Activated CD4-positive, alpha-beta T cell treated with anti-CD3 and anti-CD28 coated beads for 36 hours (primary cell): ENCODE measurements around the gene LBR. TPM values are rescaled to one million over a fixed set of nuclear protein-coding genes. Genes with fewer than 3 reads are reported as not detected.
A peak's percentile ranks its signal among the peaks of the same experiment; 100 is the strongest.
"Not testable (repeated sequence)": the region's sequence is repeated elsewhere in the genome, so short reads cannot be mapped to it uniquely, and the experiment has no call there.

Source experiments
- ATAC-seq: fragments of 200-7000 bp; cut with Tn5 transposase; one replicate; pipeline ENCODE4 v1.10.0; 2021; ENCODE audit warnings: mild to moderate bottlenecking, moderate library complexity
- CTCF ChIA-PET: fragments of 350-600 bp; sonication (Branson Sonifier 250); formaldehyde crosslinking; loops from one replicate; lab custom pipeline; 2021; ENCODE audit warnings: antibody characterized with exemption; lab: Charles Lee
- POLR2A ChIA-PET: fragments of 350-600 bp; sonication (Branson Sonifier 250); formaldehyde crosslinking; loops from one replicate; lab custom pipeline; 2021; ENCODE audit warnings: antibody characterized with exemption, inconsistent platforms; lab: Charles Lee
- DNase-seq: peaks from one replicate; pipeline ENCODE4 v3.0.0-alpha.2; 2020
- H3K27ac Mint-ChIP-seq: one replicate; pipeline ENCODE4 v1.8.0; 2021; ENCODE audit warnings: mixed read lengths
- H3K27me3 Mint-ChIP-seq: one replicate; pipeline ENCODE4 v1.8.0; 2021; ENCODE audit warnings: mixed read lengths
- H3K36me3 Mint-ChIP-seq: one replicate; pipeline ENCODE4 v1.8.0; 2021; ENCODE audit warnings: low read depth, mixed read lengths
- H3K4me1 Mint-ChIP-seq: one replicate; pipeline ENCODE4 v1.8.0; 2021; ENCODE audit warnings: mixed read lengths
- H3K4me3 Mint-ChIP-seq: one replicate; pipeline ENCODE4 v1.8.0; 2021; ENCODE audit warnings: mild to moderate bottlenecking, moderate library complexity, mixed read lengths
- H3K9me3 Mint-ChIP-seq: one replicate; pipeline ENCODE4 v1.8.0; 2021; ENCODE audit warnings: low read depth, mixed read lengths
- intact Hi-C, 2 experiments: fragments of 100-400 bp; cut with DNase I in 1 of 2; cut with micrococcal nuclease in 1 of 2; formaldehyde crosslinking; loops; one replicate each; pipeline versions ENCODE4 v1.14.2 to v1.15.1; 2022 to 2024; cut with DNase I, micrococcal nuclease
- total RNA-seq, 2 experiments: library from RNA; stranded (reverse); gene quantifications; one replicate each; pipeline ENCODE4 v1.2.3, GENCODE V29; 2021

LBR gene
- total RNA-seq, result 100 to 1,000 TPM; 136 to 194 TPM

DNA sequence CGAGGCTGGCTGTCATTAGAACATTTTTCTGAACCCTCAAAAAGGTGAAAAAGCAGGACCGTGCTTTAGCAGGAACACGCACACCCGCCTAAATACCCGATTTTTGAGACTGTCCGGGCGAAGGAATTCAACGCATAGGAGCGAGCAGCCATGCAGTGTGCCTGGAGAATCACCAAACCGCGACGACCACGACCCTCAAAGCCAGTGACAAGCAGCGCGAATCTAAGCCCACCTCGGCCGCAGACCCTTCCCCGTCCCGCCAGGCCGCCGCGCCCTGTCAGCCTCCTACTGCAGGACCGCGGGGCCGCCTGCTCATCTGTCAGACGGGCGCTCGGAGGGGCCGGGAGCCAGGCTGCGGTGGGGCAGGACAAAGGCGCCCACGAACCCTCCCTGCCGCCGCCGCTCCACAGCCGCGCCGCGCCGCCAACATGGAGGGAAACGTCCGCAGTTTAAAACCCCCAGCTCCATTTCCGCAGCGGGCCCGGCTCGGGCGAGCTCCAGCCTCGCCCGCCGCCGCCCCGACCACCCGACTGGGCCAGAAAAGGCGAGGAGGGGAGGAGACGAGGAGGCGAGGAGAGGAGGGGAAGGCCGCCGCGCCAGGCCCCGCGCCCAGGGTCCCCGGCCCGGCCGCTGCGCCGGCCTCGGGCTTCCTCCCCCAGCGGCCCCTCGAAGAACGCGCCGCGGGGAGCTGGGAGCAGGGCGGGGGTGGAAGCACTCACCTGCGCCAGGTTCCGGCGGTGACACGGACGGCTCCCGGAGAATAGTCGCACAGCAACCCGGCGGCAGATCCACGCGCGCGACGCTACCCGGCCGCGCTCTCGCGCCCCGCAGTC, at the start of gene LBR:
LBR (minus strand) TSS at position 804 of the 833 bp plus-strand sequence. CDS start 3,963 bp downstream, outside the sequence.
- Mint-ChIP-seq H3K27me3 (no peaks in the 10 kb centered on the region), H3K27ac (peak within 1 kb of the TSS; percentile 96), H3K4me3 (peak within 1 kb of the TSS; percentile 86), H3K4me1 (peaks cover 54% of the 10 kb centered on the region), H3K36me3 (peaks cover 17% of the 10 kb centered on the region), H3K9me3 (no peaks in the 10 kb centered on the region)
- ChIA-PET CTCF (interaction anchor here (0.9 to 2.1 kb wide), 6 partner anchors 10 to 47 kb away, joined by 3 to 11 read pairs (median 4); no protein-coding TSS in a partner anchor), POLR2A (interaction anchor here (2.2 to 3.4 kb wide), 2 partner anchors 18 to 41 kb away, joined by 7 to 17 read pairs; no protein-coding TSS in a partner anchor)
- intact Hi-C loops, result loop anchor here (1.0 to 10.0 kb wide), 9 partner anchors 18 to 1725 kb away; partner anchors contain the start of genes ENAH (in 1 of the 2), H3-3A (in 1 of the 2), PYCR2 (in 1 of the 2) and SDE2 (in 1 of the 2)
- no peak for ATAC-seq
- peak; percentile 59 for DNase-seq

DNA sequence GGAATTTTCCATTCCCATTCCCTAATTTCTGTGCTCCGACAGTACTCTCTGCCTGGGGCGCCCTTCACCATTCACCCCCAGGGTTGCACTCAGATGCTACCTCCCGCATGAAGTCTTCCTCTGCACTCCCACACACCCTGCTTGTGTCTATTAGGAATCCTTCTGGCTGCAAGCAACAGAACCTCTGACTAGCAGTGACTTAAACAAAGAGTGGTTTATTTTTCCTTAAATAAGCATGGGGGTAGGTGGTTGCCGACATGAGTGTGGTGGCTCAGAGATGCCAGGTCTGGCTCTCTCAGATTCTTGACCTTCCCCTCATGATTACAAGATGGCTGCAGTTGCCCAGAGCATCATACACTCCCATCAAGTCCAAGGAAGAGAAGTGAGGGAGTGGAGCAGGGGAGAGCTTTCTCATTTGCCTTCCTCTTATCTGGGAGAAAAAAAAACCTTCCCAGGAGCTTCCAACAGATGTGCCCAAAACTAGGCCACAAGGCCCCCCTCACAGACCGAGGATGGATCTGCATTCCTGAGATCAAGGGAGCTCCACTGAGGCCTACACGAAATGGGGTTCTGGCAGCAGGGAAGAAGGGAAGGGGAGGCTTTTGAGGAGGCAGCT, 49.6 kb upstream of the LBR start:
- H3K27me3 Mint-ChIP-seq, result no peaks in the 10 kb centered on the region
- H3K27ac Mint-ChIP-seq, result no peak overlapping the region
- H3K4me3 Mint-ChIP-seq, result no peak overlapping the region
- H3K36me3 Mint-ChIP-seq, result no peaks in the 10 kb centered on the region
- intact Hi-C loops, result loop anchor here (10.0 kb wide), 3 partner anchors 177 to 717 kb away; partner anchors contain the start of gene ENAH (in 1 of the 2)
- no peak for DNase-seq
- H3K4me1 Mint-ChIP-seq, result peaks cover 41% of the 10 kb centered on the region
- POLR2A ChIA-PET, result no interaction called here
- CTCF ChIA-PET, result interaction anchor here (0.6 to 1.8 kb wide), 9 partner anchors 9 to 571 kb away, joined by 3 to 11 read pairs (median 3); partner anchors contain the start of gene SRP9
- ATAC-seq, result no peak
- no peaks in the 10 kb centered on the region for H3K9me3 Mint-ChIP-seq

DNA sequence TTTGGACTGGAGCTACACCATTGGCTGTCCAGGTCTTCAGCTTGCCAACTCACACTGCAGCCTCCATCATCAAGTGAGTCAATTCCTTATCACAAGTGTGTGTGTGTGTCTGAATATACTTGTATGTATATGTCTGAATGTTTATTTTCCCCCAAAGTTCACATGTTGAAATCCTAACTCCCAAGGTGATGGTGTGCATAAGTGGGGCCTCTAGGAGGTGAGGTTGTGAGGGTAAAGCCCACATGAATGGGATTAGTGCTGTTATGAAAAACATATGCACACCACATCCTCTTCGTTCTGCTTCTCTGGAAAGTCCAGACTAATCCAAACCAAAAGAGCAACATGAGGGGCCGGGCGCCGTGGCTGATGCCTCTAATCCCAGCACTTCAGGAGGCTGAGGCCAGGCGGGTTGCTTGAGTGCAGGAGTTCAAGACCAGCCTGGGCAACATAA, 48.7 kb upstream of the LBR start:
- H3K9me3 Mint-ChIP-seq, result no peaks in the 10 kb centered on the region
- H3K27ac Mint-ChIP-seq, result peak overlapping the region; percentile 53
- peak; percentile 53 for ATAC-seq
- H3K4me3 Mint-ChIP-seq, result no peak overlapping the region
- no peak for DNase-seq
- POLR2A ChIA-PET, result no interaction called here
- H3K4me1 Mint-ChIP-seq, result peaks cover 41% of the 10 kb centered on the region
- H3K36me3 Mint-ChIP-seq, result no peaks in the 10 kb centered on the region
- intact Hi-C loops, result loop anchor here (10.0 kb wide), 3 partner anchors 178 to 718 kb away; partner anchors contain the start of gene ENAH (in 1 of the 2)
- no peaks in the 10 kb centered on the region for H3K27me3 Mint-ChIP-seq
- CTCF ChIA-PET, result interaction anchor here (0.6 to 2.4 kb wide), 14 partner anchors 8 to 516 kb away, joined by 3 to 15 read pairs (median 4); partner anchors contain the start of gene SRP9

DNA sequence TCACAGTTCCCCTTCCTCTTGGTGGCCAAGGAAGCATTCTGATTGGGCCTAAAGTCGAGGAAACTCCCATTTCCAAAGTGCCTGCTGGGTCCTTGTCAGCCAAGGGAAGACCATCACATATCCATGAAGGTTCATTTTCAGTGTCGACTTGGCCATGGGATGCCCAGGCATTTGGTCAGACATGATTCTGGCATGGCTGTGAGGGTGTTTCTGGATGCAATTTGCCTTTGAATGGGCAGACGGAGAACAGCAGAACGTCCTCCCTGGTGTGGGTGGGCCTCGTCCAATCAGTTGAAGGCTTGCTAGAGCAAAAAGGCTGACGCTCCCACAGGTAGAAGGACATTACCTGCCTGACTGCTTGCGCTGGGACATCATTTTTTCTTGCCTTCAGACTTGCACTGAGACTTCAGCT, 48.3 kb upstream of the LBR start:
- H3K36me3 Mint-ChIP-seq, result no peaks in the 10 kb centered on the region
- H3K27me3 Mint-ChIP-seq, result no peaks in the 10 kb centered on the region
- no peaks in the 10 kb centered on the region for H3K9me3 Mint-ChIP-seq
- no peak for ATAC-seq
- no peak overlapping the region for H3K4me3 Mint-ChIP-seq
- peak overlapping the region; percentile 53 for H3K27ac Mint-ChIP-seq
- peaks cover 41% of the 10 kb centered on the region for H3K4me1 Mint-ChIP-seq
- ChIA-PET POLR2A (no interaction called here), CTCF (interaction anchor here (0.6 to 2.4 kb wide), 15 partner anchors 8 to 516 kb away, joined by 3 to 15 read pairs (median 4); partner anchors contain the start of gene SRP9)
- DNase-seq, result no peak
- intact Hi-C loops, result loop anchor here (10.0 kb wide), 3 partner anchors 179 to 719 kb away; partner anchors contain the start of gene ENAH (in 1 of the 2)

DNA sequence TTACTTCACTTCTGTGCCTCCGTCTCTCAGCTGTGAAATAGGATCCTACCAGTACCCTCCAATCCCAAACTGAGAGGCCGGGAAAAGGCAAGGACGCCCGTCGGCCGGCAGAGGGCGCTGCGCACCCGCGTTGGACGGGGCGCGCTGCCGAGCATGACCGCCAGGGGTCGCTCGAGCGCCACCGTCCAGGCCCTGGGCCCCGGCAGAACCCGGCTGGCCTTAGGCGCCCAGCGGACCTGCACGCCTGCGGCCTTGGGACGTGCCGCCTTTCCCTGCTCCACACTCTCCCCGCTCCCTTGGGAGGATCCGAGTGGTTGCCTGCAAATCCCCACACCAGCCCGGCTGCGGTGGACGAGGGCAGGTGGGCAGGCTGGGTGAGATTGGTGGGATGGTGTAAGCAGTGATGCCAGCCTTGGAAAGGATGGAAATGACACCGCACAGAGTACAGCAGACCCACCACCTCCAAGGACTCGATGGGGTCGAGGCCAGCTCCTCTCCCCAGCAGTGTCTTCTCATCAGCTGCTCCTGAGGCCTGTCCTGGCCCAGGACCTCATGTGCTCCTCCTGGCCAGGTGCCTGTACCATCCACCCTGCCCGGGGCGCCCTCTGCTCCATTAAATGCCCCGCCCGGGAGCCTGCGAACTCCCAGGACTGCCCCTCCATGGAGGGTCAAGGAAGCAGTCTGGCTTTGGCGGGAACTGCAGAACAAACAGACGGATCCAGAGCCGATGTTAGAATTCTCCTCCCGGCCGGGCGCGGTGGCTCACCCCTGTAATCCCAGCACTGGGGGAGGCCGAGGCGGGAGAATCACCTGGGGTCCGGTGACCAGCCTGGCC, 47.4 kb upstream of the LBR start:
- Mint-ChIP-seq H3K4me3 (no peak overlapping the region), H3K27me3 (no peaks in the 10 kb centered on the region), H3K27ac (no peak overlapping the region), H3K4me1 (peaks cover 41% of the 10 kb centered on the region), H3K36me3 (no peaks in the 10 kb centered on the region), H3K9me3 (no peaks in the 10 kb centered on the region)
- ATAC-seq (peak; percentile 70), DNase-seq (peak; percentile 80)
- POLR2A ChIA-PET, result no interaction called here
- intact Hi-C loops, result loop anchor here (1.0 to 10.0 kb wide), 13 partner anchors 79 to 720 kb away; partner anchors contain the start of genes SRP9 (in 2 of the 2) and ENAH (in 1 of the 2)
- CTCF ChIA-PET, result interaction anchor here (0.6 to 2.4 kb wide), 51 partner anchors 8 to 516 kb away, joined by 3 to 15 read pairs (median 4); partner anchors contain the start of genes LBR, PYCR2 and SRP9

DNA sequence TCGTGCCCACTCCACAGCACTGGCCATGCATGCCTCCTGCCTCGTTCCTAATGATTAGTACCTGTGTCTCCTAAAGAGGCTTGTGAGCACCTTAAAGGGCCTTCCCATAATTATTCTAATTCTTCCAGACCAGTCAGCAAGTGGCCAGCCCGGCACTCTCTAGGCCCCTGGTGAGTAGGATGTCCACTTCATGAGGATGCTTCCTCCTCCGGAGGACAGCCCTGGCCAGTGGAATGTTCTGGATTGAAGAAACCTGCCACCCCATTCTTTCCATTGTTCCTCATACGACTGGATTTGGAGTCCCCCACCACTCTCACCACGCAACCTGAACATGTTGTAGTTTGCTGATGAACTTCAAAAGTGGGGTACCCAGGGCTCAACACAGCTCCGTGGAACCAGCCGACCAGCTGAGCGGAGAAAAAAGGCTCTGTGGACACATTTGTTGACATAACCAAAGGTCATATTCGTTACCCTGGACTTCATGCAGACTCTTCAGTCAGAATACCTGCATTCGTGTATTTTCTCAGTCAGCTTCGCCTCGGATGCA, 46.7 kb upstream of the LBR start:
- Mint-ChIP-seq H3K9me3 (no peaks in the 10 kb centered on the region), H3K4me1 (peaks cover 41% of the 10 kb centered on the region), H3K36me3 (no peaks in the 10 kb centered on the region), H3K4me3 (no peak overlapping the region), H3K27me3 (no peaks in the 10 kb centered on the region), H3K27ac (no peak overlapping the region)
- DNase-seq (no peak), ATAC-seq (no peak)
- ChIA-PET CTCF (interaction anchor here (0.6 to 2.4 kb wide), 46 partner anchors 9 to 517 kb away, joined by 3 to 15 read pairs (median 3); partner anchors contain the start of genes LBR, PYCR2 and SRP9), POLR2A (no interaction called here)
- intact Hi-C loops, result loop anchor here (2.0 to 10.0 kb wide), 8 partner anchors 180 to 720 kb away; partner anchors contain the start of genes ENAH (in 1 of the 2) and SRP9 (in 1 of the 2)

DNA sequence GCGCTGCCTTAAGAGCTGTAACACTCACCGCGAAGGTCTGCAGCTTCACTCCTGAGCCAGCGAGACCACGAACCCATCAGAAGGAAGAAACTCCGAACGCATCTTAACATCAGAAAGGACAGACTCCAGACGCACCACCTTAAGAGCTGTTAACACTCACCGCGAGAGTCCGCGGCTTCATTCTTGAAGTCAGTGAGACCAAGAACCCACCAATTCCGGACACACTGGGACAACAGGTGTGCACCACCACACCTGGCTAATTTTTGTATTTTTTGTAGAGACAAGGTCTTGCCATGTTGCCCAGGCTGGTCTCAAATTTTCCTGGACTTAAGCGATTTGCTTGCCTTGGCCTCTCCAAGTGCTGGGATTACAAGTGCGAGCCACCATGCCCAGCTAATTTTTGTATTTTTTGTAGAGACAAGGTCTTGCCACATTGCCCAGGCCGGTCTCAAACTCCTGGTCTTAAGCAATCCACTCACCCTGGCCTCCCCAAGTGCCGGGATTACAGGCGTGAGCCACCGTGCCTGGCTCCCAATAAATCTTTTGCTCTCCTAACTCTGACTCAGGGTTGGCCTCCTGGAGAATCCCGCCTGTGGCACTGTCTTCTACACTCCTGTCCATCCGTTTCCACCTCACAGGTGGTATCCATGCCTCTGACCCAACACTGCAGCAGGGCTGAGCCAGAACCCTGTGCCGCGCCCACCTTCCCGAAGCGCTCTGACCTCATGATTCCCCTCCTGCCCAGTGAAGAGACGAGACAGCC, 46.0 kb upstream of the LBR start:
- Mint-ChIP-seq H3K27ac (peak overlapping the region; percentile 83), H3K4me1 (peaks cover 44% of the 10 kb centered on the region), H3K4me3 (peak overlapping the region; percentile 43)
- POLR2A ChIA-PET, result interaction anchor here (0.9 kb wide), 1 partner anchor 181 kb away, joined by 3 read pairs; no protein-coding TSS in a partner anchor
- peak; percentile 6 for DNase-seq
- not testable (repeated sequence) for H3K27me3 Mint-ChIP-seq, ATAC-seq, H3K36me3 Mint-ChIP-seq, H3K9me3 Mint-ChIP-seq
- intact Hi-C loops, result loop anchor here (2.0 to 10.0 kb wide), 8 partner anchors 181 to 721 kb away; partner anchors contain the start of genes ENAH (in 1 of the 2) and SRP9 (in 1 of the 2)
- CTCF ChIA-PET, result interaction anchor here (0.6 to 2.4 kb wide), 36 partner anchors 9 to 1866 kb away, joined by 3 to 15 read pairs (median 4); partner anchors contain the start of genes LBR and SRP9

DNA sequence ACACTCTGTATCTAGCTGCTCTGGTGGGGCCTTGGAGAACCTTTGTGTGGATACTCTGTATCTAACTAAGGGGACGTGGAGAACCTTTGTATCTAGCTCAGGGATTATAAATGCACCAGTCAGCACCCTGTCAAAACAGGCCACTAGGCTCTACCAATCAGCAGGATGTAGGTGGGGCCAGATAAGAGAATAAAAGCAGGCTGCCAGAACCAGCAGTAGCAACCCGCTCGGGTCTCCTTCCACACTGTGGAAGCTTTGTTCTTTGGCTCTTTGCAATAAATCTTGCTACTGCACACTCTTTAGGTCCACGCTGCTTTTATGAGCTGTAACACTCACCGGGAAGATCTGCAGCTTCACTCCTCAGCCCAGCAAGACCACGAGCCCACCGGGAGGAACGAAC, 45.4 kb upstream of the LBR start:
- POLR2A ChIA-PET, result interaction anchor here (0.6 to 0.9 kb wide), 2 partner anchors 72 to 182 kb away, joined by 3 read pairs; no protein-coding TSS in a partner anchor
- DNase-seq, result peak; percentile 50
- not testable (repeated sequence) for ATAC-seq

More for the DNA sequence above, 45.4 kb upstream of the LBR start:
- H3K27ac Mint-ChIP-seq, result peak overlapping the region; percentile 83
- not testable (repeated sequence) for H3K27me3 Mint-ChIP-seq, H3K36me3 Mint-ChIP-seq, H3K9me3 Mint-ChIP-seq
- peaks cover 49% of the 10 kb centered on the region for H3K4me1 Mint-ChIP-seq
- peak overlapping the region; percentile 43 for H3K4me3 Mint-ChIP-seq
- intact Hi-C loops, result loop anchor here (10.0 kb wide), 3 partner anchors 182 to 722 kb away; partner anchors contain the start of gene ENAH (in 1 of the 2)
- CTCF ChIA-PET, result interaction anchor here (0.6 to 1.7 kb wide), 13 partner anchors 12 to 1866 kb away, joined by 3 to 14 read pairs (median 3); partner anchors contain the start of genes LBR and SRP9
